ENCODE data around the gene POLQ. TPM values are rescaled to one million over a fixed set of nuclear protein-coding genes. Genes with fewer than 3 reads are reported as not detected.

The POLQ gene
- total and polyA plus RNA-seq, 2 of the 4 experiments (the other 2 are of a cell fraction): 1.8 to 5.0 TPM

DNA sequence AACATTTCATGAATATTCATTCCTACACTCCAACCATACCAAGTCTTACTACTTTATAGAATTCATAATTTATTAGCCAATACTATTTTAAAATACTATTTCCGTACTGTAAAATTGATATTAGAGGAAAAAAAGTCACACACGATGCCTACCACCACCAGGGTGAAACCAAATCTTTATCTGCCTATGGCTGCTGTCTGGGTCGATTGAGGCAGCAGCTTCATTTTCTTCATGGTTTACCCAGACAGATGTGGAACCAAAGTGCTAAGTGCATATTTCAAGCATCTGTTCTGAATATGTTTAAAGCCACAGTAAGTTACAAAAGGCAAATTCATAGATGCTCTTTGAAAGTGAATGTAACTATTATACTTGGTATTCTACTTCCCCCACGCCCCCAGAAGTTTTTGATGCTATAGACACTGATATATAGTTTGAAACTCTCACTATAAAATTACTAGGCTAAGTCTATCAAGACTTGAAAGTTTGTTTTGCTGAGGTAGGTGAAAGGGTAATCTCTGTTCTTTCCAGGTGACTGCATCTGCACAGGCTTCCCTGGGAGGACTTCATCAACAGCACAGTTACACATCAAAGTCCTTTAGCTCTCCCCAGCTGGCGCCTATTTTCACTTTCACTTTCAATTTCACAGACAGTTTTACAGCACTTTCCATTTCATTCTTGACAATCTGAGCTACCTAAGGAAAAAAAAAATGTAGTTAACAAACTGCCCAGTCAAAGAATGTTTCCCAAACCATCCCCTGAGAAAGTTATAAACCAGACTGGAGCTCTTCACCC is 113.9 kb downstream of the POLQ start:
- Histone ChIP-seq H4K8ac (ENCODE audit: low read depth in 2 of 2, low read length in 2 of 2) (peak overlapping the region in 1 of 2 experiments; percentile 74; a peak in 2 of 4 replicates), H2AK5ac (ENCODE audit: low read depth, low read length) (no peak overlapping the region), H3K4ac (ENCODE audit: low read depth, low read length) (no peak overlapping the region), H3K27ac (ENCODE audit: insufficient read depth, low read length) (peak overlapping the region; percentile 20; the same call in 1 of the 2 replicates), H3K4me2 (ENCODE audit: low read depth, low read length) (peak overlapping the region; percentile 89), H2BK20ac (ENCODE audit: low read depth, low read length) (no peak overlapping the region), H3K4me1 (ENCODE audit: control insufficient read depth, insufficient read depth, low read length) (no peaks in the 10 kb centered on the region; the same call in 1 of the 2 replicates), H3K9ac (ENCODE audit: low read depth, low read length) (no peak overlapping the region), H3K9me1 (ENCODE audit: insufficient read depth, low read length) (0 out of 2 replicates have a peak, but pooled peaks cover 4% of the 10 kb centered on the region), H2AFZ (replicated peaks; ENCODE audit: low read length, poor library complexity) (no peak overlapping the region), H3K56ac (ENCODE audit: extremely low read depth, insufficient read depth, low read length) (no peak overlapping the region), H4K20me1 (ENCODE audit: insufficient read depth, low read length) (no peaks in the 10 kb centered on the region), H3K23ac (ENCODE audit: low read depth, low read length) (no peak overlapping the region), H3K4me3 (ENCODE audit: insufficient read depth, low read depth, low read length) (peak overlapping the region; percentile 22; the same call in 1 of the 2 replicates), H3K14ac (replicated peaks; ENCODE audit: low read depth, low read length) (0 out of 2 replicates have a peak overlapping the region, but pooled peaks have one; percentile 38), H2BK15ac (ENCODE audit: low read depth, low read length) (no peak overlapping the region), H3K79me1 (ENCODE audit: low read depth in 1 of 2, low read length in 2 of 2) (no peaks in the 10 kb centered on the region), H3K18ac (ENCODE audit: low read depth, low read length) (peak overlapping the region; percentile 7; the same call in 1 of the 2 replicates), H3K27me3 (ENCODE audit: control insufficient read depth, insufficient read depth, low read length) (no peaks in the 10 kb centered on the region), H4K91ac (ENCODE audit: insufficient read depth, low read depth, low read length) (no peak overlapping the region), H3K9me3 (ENCODE audit: control insufficient read depth, insufficient read depth, low read length) (no peaks in the 10 kb centered on the region), H2AK9ac (replicated peaks; ENCODE audit: low read depth, low read length, poor library complexity) (no peak overlapping the region), H2BK5ac (ENCODE audit: low read depth, low read length, poor library complexity, severe bottlenecking) (no peak overlapping the region), H2BK120ac (ENCODE audit: low read depth, low read length) (no peak overlapping the region), H4K5ac (ENCODE audit: low read depth, low read length) (peak overlapping the region; percentile 22), H3K36me3 (ENCODE audit: control insufficient read depth, insufficient read depth, low read length) (no peaks in the 10 kb centered on the region)
- no TSS peak for BruUV-seq (replicated peaks)
- ChIA-PET POLR2A (ENCODE audit: unreplicated experiment) (interaction anchor here (0.6 kb wide), 1 partner anchor 529 kb away, joined by 3 read pairs; no protein-coding TSS in a partner anchor), CTCF (interaction anchor here (0.7 kb wide), 1 partner anchor 28 kb away, joined by 4 read pairs; no protein-coding TSS in a partner anchor)
- dilution Hi-C loops (cut with HindIII; ENCODE audit: low sequenced_read_pairs, unreplicated experiment): no loop called here
- no peak for TF ChIP-seq SMC3 (IDR thresholded peaks at IDR 0.05; ENCODE audit: low read depth, low read length)
- TF ChIP-seq RCOR1 (IDR thresholded peaks at IDR 0.05; ENCODE audit: insufficient replicate concordance, low read length): no peak
- TF ChIP-seq RFX5 (IDR thresholded peaks at IDR 0.05; ENCODE audit: low read depth, low read length): no peak
- no peak for TF ChIP-seq CHD1 (IDR thresholded peaks at IDR 0.05; ENCODE audit: low read depth, low read length)
- TF ChIP-seq FOS (IDR thresholded peaks at IDR 0.05; ENCODE audit: low read depth, low read length): no peak
- TF ChIP-seq NFE2L2 (IDR thresholded peaks at IDR 0.05; ENCODE audit: low read depth, low read length): no peak
- TF ChIP-seq POLR2A (IDR thresholded peaks at IDR 0.05; ENCODE audit: low read depth, low read length): no peak
- no peak for TF ChIP-seq MXI1 (IDR thresholded peaks at IDR 0.05; ENCODE audit: borderline replicate concordance, low read depth, low read length)
- TF ChIP-seq MAFK (IDR thresholded peaks at IDR 0.05; ENCODE audit: low read depth, low read length): no peak
- TF ChIP-seq CEBPB (IDR thresholded peaks at IDR 0.05; ENCODE audit: low read depth, low read length): no peak
- no peak for TF ChIP-seq MAZ (IDR thresholded peaks at IDR 0.05; ENCODE audit: borderline replicate concordance, low read depth, low read length)
- TF ChIP-seq, protein P1, sequence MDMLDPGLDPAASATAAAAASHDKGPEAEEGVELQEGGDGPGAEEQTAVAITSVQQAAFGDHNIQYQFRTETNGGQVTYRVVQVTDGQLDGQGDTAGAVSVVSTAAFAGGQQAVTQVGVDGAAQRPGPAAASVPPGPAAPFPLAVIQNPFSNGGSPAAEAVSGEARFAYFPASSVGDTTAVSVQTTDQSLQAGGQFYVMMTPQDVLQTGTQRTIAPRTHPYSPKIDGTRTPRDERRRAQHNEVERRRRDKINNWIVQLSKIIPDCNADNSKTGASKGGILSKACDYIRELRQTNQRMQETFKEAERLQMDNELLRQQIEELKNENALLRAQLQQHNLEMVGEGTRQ (IDR thresholded peaks at IDR 0.05; ENCODE audit: low read depth, low read length): no peak
- TF ChIP-seq, protein P2, sequence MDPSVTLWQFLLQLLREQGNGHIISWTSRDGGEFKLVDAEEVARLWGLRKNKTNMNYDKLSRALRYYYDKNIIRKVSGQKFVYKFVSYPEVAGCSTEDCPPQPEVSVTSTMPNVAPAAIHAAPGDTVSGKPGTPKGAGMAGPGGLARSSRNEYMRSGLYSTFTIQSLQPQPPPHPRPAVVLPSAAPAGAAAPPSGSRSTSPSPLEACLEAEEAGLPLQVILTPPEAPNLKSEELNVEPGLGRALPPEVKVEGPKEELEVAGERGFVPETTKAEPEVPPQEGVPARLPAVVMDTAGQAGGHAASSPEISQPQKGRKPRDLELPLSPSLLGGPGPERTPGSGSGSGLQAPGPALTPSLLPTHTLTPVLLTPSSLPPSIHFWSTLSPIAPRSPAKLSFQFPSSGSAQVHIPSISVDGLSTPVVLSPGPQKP (IDR thresholded peaks at IDR 0.05; ENCODE audit: borderline replicate concordance, low read depth, low read length): no peak
- TF ChIP-seq, protein P3, sequence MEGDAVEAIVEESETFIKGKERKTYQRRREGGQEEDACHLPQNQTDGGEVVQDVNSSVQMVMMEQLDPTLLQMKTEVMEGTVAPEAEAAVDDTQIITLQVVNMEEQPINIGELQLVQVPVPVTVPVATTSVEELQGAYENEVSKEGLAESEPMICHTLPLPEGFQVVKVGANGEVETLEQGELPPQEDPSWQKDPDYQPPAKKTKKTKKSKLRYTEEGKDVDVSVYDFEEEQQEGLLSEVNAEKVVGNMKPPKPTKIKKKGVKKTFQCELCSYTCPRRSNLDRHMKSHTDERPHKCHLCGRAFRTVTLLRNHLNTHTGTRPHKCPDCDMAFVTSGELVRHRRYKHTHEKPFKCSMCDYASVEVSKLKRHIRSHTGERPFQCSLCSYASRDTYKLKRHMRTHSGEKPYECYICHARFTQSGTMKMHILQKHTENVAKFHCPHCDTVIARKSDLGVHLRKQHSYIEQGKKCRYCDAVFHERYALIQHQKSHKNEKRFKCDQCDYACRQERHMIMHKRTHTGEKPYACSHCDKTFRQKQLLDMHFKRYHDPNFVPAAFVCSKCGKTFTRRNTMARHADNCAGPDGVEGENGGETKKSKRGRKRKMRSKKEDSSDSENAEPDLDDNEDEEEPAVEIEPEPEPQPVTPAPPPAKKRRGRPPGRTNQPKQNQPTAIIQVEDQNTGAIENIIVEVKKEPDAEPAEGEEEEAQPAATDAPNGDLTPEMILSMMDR (conservative IDR thresholded peaks at IDR 0.05; ENCODE audit: low read depth, low read length): no peak
- ATAC-seq (ENCODE audit: low read depth): peak; percentile 72
- no CpG with 5 or more reads among the region's 5 CpGs for WGBS, 2 experiments (ENCODE audit: extremely low coverage in 2 of 2, insufficient read length in 1 of 2)
- peak; percentile 59 for DNase-seq
- intact Hi-C loops (cut with micrococcal nuclease): no loop called here
- in situ Hi-C loops (cut with MboI; ENCODE audit: low sequenced_read_pairs): no loop called here

Measured in IMR-90 (cell line).